Measurements from ENCODE around the gene GJB5.

Gene GJB5

GRCh38 chr1:34779005-34779404 lies 24.2 kb downstream of the GJB5 start:
- TF ChIP-seq, protein P1, sequence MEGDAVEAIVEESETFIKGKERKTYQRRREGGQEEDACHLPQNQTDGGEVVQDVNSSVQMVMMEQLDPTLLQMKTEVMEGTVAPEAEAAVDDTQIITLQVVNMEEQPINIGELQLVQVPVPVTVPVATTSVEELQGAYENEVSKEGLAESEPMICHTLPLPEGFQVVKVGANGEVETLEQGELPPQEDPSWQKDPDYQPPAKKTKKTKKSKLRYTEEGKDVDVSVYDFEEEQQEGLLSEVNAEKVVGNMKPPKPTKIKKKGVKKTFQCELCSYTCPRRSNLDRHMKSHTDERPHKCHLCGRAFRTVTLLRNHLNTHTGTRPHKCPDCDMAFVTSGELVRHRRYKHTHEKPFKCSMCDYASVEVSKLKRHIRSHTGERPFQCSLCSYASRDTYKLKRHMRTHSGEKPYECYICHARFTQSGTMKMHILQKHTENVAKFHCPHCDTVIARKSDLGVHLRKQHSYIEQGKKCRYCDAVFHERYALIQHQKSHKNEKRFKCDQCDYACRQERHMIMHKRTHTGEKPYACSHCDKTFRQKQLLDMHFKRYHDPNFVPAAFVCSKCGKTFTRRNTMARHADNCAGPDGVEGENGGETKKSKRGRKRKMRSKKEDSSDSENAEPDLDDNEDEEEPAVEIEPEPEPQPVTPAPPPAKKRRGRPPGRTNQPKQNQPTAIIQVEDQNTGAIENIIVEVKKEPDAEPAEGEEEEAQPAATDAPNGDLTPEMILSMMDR (IDR thresholded peaks at IDR 0.05; ENCODE audit: borderline replicate concordance, control extremely low read depth, extremely low read depth, insufficient read depth, missing control alignments), result no peak
- in situ Hi-C loops (cut with MboI; ENCODE audit: low sequenced_read_pairs, unreplicated experiment), result no loop called here

DNA sequence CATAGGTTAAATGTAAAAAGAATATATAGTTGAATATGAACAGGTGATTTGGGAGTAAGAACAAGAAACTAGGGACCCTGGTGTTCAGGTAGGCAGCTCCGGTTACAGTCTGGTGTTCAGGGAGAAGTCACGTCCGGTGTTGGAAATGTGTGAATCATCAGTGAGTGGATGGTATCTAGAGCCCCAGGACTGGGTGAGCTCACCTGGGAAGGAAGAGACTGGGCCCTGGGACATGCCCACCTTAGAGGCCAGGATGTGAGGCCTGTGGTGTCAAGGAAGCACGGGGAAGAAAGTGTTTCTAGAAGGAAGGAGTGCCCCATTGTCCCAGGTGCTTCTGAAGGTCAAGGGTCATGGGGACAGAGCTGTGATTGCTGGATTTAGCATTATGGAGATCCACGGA lies 24.7 kb downstream of the GJB5 start:
- DNase-seq (ENCODE audit: low spot score), result no peak
- TF ChIP-seq, protein P1 (IDR thresholded peaks at IDR 0.05; ENCODE audit: borderline replicate concordance, control extremely low read depth, extremely low read depth, insufficient read depth, missing control alignments), result no peak
- in situ Hi-C loops (cut with MboI; ENCODE audit: low sequenced_read_pairs, unreplicated experiment), result no loop called here

More at GRCh38 chr1:34779005-34779404, 24.2 kb downstream of the GJB5 start:
- no peak for DNase-seq (ENCODE audit: low spot score)

DNA sequence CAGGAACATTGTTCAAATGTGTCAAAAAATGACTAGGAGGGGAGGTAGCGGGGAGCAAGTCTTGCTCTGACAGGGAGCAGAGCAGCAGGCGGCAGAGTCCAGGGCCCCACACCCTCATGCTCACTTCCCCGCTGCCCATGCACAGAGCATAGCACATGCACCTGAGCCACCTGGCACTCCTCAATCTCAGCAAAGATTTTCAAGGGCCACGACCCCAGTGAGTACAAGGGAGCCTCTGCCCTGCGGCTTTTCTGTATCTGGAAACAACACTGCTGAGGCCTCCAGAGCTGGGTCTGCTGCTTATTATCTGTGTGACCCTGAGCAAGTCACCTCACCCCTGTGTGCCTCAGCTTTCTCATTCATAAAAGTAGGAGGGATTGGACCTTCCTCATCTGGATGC lies 25.1 kb downstream of the GJB5 start:
- TF ChIP-seq, protein P1 (IDR thresholded peaks at IDR 0.05; ENCODE audit: borderline replicate concordance, control extremely low read depth, extremely low read depth, insufficient read depth, missing control alignments), result no peak
- DNase-seq (ENCODE audit: low spot score), result no peak
- in situ Hi-C loops (cut with MboI; ENCODE audit: low sequenced_read_pairs, unreplicated experiment), result no loop called here

DNA sequence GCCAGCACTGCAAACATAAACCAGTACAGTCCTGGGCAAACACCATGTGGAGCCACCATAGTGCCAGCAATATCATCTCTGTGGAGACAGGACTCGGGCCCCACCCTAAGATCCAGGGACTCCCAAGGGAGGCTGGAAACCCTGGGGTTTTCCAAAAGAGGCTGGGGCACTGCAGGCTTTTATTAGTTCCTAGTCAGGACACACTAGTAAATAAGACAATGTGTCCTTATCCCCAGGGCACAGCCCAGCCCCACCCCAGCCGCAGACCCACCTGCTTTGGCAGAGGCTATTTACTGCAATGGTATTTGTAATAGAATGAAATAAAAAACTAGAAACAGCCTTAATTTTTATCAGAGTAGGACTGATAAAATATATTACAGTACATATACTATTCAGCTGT lies 25.7 kb downstream of the GJB5 start:
- in situ Hi-C loops (cut with MboI; ENCODE audit: low sequenced_read_pairs, unreplicated experiment), result no loop called here
- TF ChIP-seq, protein P1 (IDR thresholded peaks at IDR 0.05; ENCODE audit: borderline replicate concordance, control extremely low read depth, extremely low read depth, insufficient read depth, missing control alignments), result no peak
- no peak for DNase-seq (ENCODE audit: low spot score)

- no peak for DNase-seq (ENCODE audit: low spot score)
- in situ Hi-C loops (cut with MboI; ENCODE audit: low sequenced_read_pairs, unreplicated experiment), result no loop called here
- TF ChIP-seq, protein P1 (IDR thresholded peaks at IDR 0.05; ENCODE audit: borderline replicate concordance, control extremely low read depth, extremely low read depth, insufficient read depth, missing control alignments), result no peak
Measured at GRCh38 chr1:34781071-34781843, 26.4 kb downstream of the GJB5 start, which contains the start of gene GJB3. TSS of gene GJB3 (plus strand) at chr1:34781214. CDS start at chr1:34784763, 3,549 bp downstream.

- no peak for DNase-seq (ENCODE audit: low spot score)
- TF ChIP-seq, protein P1 (IDR thresholded peaks at IDR 0.05; ENCODE audit: borderline replicate concordance, control extremely low read depth, extremely low read depth, insufficient read depth, missing control alignments), result no peak
- in situ Hi-C loops (cut with MboI; ENCODE audit: low sequenced_read_pairs, unreplicated experiment), result no loop called here
Measured at GRCh38 chr1:34781844-34782391, 27.1 kb downstream of the GJB5 start.
